Measurements from ENCODE around the gene TNNT1.
"Not testable (repeated sequence)": the region's sequence is repeated elsewhere in the genome, so short reads cannot be mapped to it uniquely, and the experiment has no call there.

TNNT1 gene, protein sequence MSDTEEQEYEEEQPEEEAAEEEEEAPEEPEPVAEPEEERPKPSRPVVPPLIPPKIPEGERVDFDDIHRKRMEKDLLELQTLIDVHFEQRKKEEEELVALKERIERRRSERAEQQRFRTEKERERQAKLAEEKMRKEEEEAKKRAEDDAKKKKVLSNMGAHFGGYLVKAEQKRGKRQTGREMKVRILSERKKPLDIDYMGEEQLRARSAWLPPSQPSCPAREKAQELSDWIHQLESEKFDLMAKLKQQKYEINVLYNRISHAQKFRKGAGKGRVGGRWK

DNA sequence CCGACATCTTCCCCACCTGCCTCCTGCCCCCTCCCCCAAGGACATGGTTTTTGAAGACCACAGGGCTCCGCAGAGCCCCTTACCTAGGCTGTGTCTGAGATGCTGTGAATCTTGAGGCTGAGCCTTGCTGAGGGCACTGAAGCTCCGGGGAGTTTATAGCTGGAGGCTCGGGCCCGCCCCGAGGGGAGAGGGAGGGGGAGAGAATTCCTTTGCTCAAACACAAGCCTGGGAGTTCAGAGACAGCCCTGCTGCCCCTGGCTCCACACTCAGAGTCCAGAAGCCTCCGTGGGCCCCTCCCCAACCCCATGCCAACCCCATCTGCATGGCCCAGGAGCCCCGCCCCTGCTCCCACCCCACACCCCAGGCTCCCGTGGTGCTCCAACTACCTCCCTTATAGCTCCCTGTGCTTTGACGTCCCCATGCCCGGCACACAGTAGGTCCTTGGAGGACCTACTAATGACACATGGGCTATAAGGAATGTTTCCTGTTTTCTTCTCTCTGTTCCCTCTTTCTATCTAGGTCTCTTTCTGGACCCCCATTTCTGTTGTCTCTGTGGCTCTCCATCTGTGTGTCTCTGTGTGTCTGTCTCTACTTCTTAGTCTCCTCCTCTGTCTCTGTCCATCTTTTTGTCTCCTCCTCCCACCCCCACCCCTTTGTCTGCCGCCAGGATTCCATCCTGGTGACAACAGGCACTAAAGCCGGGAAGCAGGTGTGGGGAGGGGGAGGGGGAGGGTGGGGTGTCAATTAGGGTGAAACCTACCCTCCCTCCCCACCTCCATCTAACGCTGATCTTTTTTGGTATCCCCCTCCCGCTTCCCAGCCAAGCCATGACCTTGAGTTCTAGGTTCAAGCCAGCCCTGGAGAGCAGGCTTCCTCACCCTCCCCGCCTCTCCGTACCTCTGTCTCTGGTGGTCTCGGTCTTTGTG is at the start of gene TNNT1:
TSS of gene TNNT1 (minus strand) at position 129 of the 926 bp plus-strand sequence. CDS start 2,049 bp downstream, outside the sequence.
- no peak for DNase-seq (ENCODE audit: low read depth in 1 of 2, low spot score in 1 of 2)

DNA sequence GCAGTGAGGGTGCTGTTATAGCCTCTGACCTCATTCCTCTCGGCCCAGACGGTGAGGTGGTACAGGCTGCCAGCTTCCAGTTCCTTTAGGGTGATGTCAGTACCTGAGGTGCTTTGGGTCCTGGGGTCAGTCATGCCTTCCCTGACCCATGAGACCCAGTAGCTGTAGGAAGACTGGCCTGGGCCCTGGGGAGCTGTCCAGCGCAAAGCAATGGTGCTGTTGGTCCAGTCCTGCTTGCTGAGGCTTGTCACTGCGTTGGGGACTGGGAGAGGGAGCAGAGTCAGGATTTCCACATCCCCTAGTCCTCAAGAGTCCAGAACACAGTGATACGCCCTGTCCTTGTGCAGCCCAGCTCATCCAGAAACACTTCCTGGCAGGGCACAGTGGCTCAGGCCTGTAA is 49.6 kb upstream of the TNNT1 start:
- DNase-seq (ENCODE audit: low read depth in 1 of 2, low spot score in 1 of 2), result no peak

DNA sequence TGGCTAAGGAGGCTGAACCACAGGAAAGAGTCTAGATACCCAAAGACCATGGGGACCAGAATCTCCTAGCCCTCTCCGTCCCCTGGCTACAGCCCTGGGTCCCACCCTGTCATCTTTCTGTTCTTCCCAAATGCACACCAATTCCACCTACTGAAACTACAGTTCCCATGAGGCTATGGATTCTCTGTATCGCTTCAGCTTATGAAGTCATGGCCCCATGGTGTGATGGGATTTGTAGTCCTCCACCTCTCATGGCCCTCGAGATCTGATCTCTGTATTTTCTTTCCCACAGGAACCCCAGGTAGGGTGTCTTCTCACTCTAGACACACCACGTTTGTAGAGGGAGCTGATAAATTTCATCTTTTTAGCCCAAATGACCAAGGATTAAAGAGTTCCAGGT is 48.5 kb upstream of the TNNT1 start:
- no peak for DNase-seq (ENCODE audit: low read depth in 1 of 2, low spot score in 1 of 2)

GRCh38 chr19:55196803-55197202 is 47.8 kb upstream of the TNNT1 start:
- DNase-seq (ENCODE audit: low read depth in 1 of 2, low spot score in 1 of 2), result no peak

DNA sequence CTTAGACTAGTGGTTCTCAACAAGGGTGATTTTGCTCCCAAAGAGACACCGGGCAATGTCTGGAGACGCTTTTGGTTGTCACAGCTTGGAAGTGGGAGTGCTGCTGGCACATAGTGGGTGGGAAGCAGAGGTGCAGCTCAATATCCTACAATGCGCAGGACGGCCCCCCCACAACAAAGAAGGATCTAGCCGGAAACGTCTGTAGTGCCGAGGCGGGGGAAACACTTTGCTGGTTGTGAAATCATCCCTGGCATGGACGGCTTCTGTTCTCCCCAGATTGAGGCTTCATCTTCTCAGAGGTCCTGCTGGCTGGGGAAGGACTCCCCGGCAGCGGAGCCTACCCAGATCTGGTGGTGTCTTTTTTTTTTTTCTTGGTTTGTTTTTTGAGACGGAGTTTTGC is 44.5 kb upstream of the TNNT1 start:
- no peak for DNase-seq (ENCODE audit: low read depth in 1 of 2, low spot score in 1 of 2)

DNA sequence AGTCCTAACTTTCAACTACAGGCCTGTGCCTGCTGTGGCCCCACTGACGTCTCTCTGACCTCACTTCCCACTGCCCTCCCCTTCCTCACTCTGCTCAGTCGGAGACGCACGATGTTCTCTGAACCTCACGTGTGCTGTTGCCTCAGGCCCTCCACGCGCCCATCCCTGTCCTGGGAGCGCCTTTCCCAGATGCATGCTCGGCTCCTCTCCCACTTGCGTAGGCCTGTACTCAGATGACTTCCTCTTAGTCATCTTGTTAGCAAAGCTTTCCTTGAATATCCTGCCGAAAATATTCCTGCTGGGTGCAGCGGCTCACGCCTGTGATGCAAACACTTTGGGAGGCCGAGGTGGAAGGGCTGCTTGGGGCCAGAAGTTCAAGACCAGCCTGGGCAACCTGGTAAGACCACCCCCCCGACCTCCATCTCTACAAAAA is 40.4 kb upstream of the TNNT1 start:
- no peak for DNase-seq (ENCODE audit: low read depth in 1 of 2, low spot score in 1 of 2)

- no peak for DNase-seq (ENCODE audit: low read depth in 1 of 2, low spot score in 1 of 2)
These were observed 39.6 kb upstream of the TNNT1 start for GRCh38 chr19:55188625-55189024.

DNA sequence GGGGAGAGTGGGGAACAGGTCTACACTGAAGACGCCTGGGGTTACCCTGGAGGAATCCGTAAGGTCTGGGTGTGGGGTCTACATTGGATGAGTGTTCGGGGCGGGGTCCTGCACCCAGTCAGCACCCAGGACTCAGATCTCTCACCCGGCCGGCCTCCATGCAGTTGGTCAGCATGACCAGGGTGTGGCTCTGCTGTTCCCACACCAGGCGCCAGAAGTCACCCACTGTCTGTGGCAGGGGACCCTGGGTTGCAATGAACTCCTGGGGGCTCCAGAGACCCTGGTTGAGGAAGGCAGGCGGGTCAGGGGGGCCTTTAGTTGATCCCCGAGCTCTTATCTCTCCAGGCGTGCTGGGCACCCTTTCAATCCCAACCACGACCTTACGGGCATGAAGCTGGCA is 37.1 kb upstream of the TNNT1 start:
- DNase-seq (ENCODE audit: low read depth in 1 of 2, low spot score in 1 of 2), result no peak

GRCh38 chr19:55181740-55182139 is 32.7 kb upstream of the TNNT1 start:
- DNase-seq (ENCODE audit: low read depth in 1 of 2, low spot score in 1 of 2), result no peak

GRCh38 chr19:55179606-55180484 is 30.8 kb upstream of the TNNT1 start, which contains the start of gene SYT5:
Gene SYT5, minus strand, starts transcription at chr19:55180289. Its CDS starts 1,248 bp downstream, at chr19:55179041.
- peak; percentile 25 to 64 for DNase-seq (ENCODE audit: low read depth in 1 of 2, low spot score in 1 of 2)

DNA sequence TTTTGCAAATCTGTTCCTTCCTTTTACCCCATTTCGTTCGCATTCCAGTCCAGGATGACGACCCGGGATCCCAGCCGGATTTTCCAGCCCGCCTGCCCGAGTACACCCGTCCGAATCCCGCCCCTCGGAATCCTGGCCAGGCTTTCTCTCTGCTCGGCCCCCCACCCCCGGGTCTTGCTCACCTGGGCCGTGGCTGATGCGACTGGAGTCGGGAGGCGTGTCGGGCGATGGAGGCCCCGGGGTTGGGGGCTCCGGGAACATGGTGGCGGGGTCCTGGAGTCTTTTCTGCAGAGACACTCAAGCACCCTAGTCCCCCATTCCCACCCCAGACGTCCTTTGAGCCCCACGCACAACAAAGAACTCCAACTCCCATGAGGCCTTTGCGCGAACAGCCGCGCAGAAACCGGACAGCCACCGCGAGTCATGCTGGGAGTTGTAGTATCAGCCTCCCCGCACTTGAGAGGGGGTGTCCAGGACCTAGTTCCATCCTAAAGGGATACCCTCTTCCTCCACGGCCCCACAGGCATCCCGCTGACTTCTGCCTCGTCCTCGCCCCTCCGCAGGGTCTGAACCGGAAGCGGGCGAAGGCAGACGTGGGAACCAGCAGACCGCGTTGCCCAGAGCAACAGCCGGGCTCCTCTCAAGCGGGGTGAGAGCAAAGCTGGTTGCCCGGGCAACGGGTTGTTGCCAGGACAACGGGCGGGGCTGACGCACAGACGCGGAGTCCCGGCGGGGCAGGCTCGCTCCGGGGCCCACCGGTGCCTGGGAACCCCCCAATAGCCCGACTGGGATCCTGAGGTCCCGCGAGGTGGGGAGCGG is 30.0 kb upstream of the TNNT1 start:
- DNase-seq (ENCODE audit: low read depth in 1 of 2, low spot score in 1 of 2), result peak; percentile 81 to 86

- no peak for DNase-seq (ENCODE audit: low read depth in 1 of 2, low spot score in 1 of 2)
These were observed 27.1 kb upstream of the TNNT1 start for GRCh38 chr19:55176076-55176475.

- no peak for DNase-seq (ENCODE audit: low read depth in 1 of 2, low spot score in 1 of 2)
These were observed 26.3 kb upstream of the TNNT1 start for GRCh38 chr19:55175117-55175867.

DNA sequence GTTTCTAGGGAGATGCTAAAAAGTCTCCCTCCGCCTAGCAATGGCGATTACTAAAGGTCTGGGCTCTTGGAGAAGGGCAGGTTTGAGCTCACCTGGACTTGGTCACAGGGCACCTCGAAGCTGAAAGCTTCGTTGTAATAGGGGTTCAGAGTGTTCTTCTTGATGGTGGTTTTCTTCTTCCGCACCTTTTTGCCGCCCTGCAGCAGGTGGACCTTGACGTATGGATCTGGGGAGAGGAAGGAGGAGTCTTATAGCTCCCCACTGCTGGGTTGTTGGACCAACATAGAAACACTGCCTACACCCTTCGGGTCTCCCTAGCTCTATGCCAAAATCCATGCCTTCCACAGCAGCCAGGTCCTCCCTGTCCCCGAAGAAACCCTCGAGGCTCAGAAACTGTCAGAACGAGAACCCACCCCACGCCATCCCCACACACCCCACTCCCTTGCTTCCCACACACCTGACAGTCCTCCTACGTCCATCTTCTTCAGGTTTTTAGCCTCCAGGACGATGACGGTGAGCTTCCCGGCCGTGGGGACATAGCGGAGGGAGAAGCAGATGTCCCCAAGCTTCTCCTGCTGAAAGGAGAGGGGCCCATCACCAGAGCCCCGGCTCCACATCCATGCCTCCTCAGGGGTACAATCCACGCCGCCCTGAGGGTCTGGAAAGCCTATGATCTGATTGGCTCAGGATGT is 25.6 kb upstream of the TNNT1 start:
- no peak for DNase-seq (ENCODE audit: low read depth in 1 of 2, low spot score in 1 of 2)

DNA sequence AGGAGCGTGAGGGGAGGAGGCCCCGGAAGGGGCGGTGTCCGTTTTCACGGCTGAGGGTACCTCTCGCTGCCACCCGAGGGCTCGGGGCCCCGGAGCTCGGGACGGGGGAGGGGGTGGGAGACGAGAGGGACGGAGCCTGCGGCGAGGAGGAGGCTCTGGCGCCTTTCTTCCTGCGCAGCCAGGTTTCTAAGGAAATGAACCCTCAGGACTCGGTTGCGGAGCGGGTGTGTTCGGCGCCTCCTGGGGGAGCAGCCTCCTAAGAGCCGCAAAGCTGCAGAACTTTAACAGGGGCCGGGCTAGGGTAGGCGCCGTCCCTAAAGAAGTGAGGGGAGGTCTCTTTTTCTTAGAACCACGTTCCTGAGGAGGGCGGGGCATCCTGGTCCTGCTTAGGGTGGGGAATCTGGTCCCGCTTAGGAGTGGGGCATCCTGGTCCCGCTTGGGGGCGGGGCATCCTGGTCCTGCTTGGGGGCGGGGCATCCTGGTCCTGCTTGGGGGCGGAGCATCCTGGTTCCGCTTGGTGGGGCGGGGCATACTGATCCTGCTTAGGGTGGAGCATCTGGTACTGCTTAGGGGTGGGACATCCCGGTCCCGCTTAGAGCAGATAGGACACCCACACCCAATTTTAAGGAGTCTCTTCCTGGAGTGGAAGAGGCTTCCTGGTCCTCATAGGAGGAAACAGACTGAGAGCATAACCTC is 24.9 kb upstream of the TNNT1 start:
- DNase-seq (ENCODE audit: low read depth in 1 of 2, low spot score in 1 of 2), result no peak

DNA sequence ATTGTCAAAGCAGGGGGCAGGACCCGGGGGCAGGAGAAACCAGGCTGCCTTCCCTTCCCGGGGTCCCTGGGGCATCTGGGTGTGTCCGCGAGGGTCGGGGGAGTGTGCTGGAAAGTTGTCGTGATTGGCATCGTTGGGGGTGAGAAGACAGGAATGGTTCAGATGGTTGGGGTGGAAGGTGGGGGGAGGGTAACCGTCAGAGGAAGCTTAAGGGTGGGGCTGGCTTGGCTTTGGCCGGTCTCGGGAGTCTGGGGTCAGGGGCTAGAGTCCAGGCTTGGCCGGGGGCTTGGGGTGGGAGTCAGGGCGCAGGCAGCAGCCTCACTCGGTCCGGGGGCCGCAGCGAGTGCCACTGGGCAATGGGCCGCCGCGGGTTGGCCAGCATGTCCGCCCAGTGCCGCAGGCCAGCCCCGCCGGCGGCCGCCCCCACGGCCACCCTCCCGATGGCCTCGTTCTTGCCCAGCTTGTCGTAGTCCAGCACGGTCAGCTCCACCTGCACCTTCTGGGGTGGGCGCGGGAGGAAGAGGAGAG is 24.2 kb upstream of the TNNT1 start:
- DNase-seq (ENCODE audit: low read depth in 1 of 2, low spot score in 1 of 2), result no peak

- no peak for DNase-seq (ENCODE audit: low read depth in 1 of 2, low spot score in 1 of 2)
These were observed 23.7 kb upstream of the TNNT1 start for GRCh38 chr19:55172741-55173140.

- not testable (repeated sequence) for DNase-seq (ENCODE audit: low read depth in 1 of 2, low spot score in 1 of 2)
These were observed 23.3 kb upstream of the TNNT1 start for GRCh38 chr19:55172318-55172717.
